IgD-negative memory B cell (primary cell): ENCODE results near the gene IFITM1. TPM values are rescaled to one million over a fixed set of nuclear protein-coding genes. Genes with fewer than 3 reads are reported as not detected.
"Not testable (repeated sequence)": the region's sequence is repeated elsewhere in the genome, so short reads cannot be mapped to it uniquely, and the experiment has no call there.

Source experiments
- H3K27ac Mint-ChIP-seq, 3 donors: one replicate each; pipeline ENCODE4 v1.8.0; 2020 to 2022; ENCODE audit warnings: mild to moderate bottlenecking in 3 of 3, mixed read lengths in 3 of 3, moderate library complexity in 1 of 3
- H3K27me3 Mint-ChIP-seq: one replicate; pipeline ENCODE4 v1.8.0; 2021; ENCODE audit warnings: mixed read lengths
- H3K36me3 Mint-ChIP-seq: one replicate; pipeline ENCODE4 v1.8.0; 2020; ENCODE audit warnings: mild to moderate bottlenecking, mixed read lengths
- H3K4me1 Mint-ChIP-seq, 3 donors: one replicate each; pipeline ENCODE4 v1.8.0; 2020 to 2022; ENCODE audit warnings: mixed read lengths in 3 of 3, mild to moderate bottlenecking in 1 of 3
- H3K4me3 Mint-ChIP-seq, 4 donors: one replicate each; pipeline ENCODE4 v1.8.0; 2020 to 2022; ENCODE audit warnings: mild to moderate bottlenecking in 4 of 4, mixed read lengths in 4 of 4, moderate library complexity in 3 of 4
- H3K9me3 Mint-ChIP-seq, 3 donors: one replicate each; pipeline ENCODE4 v1.8.0; 2020 to 2021; ENCODE audit warnings: mixed read lengths in 3 of 3, mild to moderate bottlenecking in 1 of 3
- polyA plus RNA-seq: library from polyadenylated mRNA; unstranded; fragments of 300-500 nt; fragmentation: Illumina TruSeq; gene quantifications from one replicate; pipeline ENCODE4 v1.2.3, GENCODE V29; 2021

IFITM1 gene
- polyA plus RNA-seq, 1 donor from 2014 or later = 233 TPM

DNA sequence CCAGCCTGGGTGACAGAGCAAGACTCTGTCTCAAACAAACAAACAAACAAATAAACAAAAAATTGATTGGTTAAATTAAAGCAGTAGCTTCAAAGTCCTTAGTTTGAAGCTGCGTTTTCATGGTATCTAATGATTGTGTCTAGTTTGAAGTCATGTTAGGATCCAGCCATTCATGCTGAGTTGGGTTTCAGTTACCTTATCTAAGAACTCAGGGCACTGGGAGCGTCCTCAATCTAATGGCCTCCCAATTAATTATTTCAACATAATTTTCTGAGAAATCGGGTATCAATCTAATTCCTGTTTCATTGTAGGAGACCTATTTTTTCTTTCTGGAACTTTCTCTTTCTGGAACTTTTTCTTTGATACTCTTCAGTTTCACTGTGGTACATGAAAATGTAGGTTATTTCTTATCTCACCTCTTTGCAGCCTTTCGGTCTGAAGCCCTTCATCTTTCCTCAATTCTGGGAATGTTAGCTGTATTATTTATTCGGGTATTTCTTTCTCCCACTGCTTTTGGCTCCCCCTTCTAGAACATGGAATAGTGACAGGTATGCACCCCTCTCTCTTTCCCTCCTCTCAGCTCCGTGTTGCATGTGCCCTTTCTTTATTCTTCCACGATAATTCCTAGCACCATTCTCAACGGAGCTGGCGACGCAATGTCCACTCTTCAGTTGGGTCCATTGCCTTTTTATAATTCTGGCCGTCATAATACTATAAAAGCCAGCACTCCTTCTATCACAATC lies 31.2 kb downstream of the IFITM1 start:
- peaks cover 16 to 22% (median 18%) of the 10 kb centered on the region in 3 donors for H3K4me1 Mint-ChIP-seq
- peak overlapping the region in 1 of 3 donors; percentile 29 for H3K27ac Mint-ChIP-seq

DNA sequence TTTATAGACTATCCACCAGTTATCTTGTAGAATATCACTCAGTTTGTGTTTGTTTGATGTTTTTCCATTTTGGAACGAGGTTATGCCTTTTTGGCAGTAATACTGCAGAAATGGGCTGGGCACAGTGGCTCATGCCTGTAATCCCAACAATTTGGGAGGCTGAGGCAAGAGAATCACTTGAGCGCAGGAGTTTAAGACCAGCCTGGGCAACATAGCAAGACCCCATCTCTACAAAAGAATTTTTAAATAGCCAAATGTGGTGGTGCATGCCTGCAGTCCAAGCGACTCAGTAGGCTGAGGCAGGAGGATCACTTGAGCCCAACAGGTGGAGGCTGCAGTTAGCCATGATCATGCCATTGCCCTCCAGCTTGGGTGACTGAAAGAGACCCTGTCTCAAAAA lies 32.7 kb downstream of the IFITM1 start:
- Mint-ChIP-seq H3K9me3 (peaks cover 0 to 1% (median 0%) of the 10 kb centered on the region in 3 donors), H3K4me1 (peaks cover 14 to 24% (median 20%) of the 10 kb centered on the region in 3 donors), H3K27me3 (no peaks in the 10 kb centered on the region), H3K4me3 (peak overlapping the region in 1 of 4 donors; percentile 10), H3K27ac (no peak overlapping the region), H3K36me3 (no peaks in the 10 kb centered on the region)

More for the DNA sequence above, 31.2 kb downstream of the IFITM1 start:
- Mint-ChIP-seq H3K4me3 (no peak overlapping the region), H3K36me3 (no peaks in the 10 kb centered on the region), H3K9me3 (peaks cover 0 to 2% (median 0%) of the 10 kb centered on the region in 3 donors), H3K27me3 (no peaks in the 10 kb centered on the region)

GRCh38 chr11:349270-349954 lies 35.6 kb downstream of the IFITM1 start:
- not testable (repeated sequence) for H3K27me3 Mint-ChIP-seq, H3K4me3 Mint-ChIP-seq, H3K9me3 Mint-ChIP-seq, H3K36me3 Mint-ChIP-seq
- Mint-ChIP-seq H3K27ac (peak overlapping the region in 1 of 3 donors; percentile 57), H3K4me1 (peaks cover 21 to 32% (median 24%) of the 10 kb centered on the region in 3 donors)

DNA sequence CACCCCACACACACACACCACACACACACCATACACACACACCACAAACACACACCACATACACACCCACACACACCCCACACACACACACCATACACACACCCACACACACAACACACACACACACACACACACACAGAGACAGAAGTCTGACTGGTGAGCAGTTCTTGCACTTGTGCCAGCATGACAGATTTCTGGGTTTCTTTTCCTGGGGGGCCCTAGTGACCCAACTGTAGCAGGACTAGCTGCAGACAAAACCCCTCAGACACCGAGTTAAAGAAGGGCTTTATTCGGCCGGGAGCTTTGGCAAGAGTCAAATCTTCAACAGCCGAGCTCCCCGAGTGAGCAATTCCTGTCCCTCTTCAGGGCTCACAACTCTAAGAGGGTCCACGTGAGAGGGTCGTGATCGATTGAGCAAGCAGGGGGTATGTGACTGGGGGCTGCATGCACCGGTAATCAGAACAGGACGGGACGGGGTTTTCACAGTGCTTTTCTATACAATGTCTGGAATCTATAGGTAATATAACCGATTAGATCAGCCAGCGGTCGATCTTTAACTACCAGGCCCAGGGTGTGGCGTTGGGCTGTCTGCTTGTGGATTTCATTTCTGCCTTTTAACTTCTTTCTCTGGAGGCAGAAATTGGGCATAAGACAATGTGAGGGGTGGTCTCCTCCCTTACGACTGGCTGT lies 36.3 kb downstream of the IFITM1 start:
- not testable (repeated sequence) for H3K4me3 Mint-ChIP-seq, H3K27me3 Mint-ChIP-seq, H3K9me3 Mint-ChIP-seq, H3K36me3 Mint-ChIP-seq
- Mint-ChIP-seq H3K27ac (peak overlapping the region in 2 of 3 donors; percentile 38 to 60), H3K4me1 (peaks cover 24 to 32% (median 27%) of the 10 kb centered on the region in 3 donors)

DNA sequence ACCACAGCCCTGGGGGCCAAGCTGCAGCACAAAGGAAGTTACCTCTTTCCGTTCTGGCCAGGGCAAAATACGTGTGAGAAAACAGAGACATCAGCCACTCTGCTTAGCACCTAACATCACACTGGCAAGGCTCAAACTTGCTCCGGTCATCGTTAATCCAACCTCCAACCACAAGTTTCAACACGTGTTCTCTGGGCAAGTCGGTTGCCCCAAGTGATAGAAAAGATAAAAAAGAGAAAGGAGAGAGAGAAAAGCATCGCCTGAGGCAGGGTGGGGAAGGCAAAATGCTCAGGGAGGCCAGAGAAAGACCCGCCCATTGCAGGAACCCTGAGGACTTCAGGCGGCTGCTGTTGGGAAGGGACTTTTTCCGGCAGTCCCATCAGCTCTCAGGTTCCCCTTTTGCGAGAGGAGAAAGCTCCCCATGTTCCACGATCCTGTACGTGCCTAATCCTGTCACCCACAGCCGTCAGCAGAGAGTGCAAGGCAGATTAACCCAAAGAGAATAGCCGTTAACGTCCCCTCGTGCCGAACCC lies 36.9 kb downstream of the IFITM1 start:
- Mint-ChIP-seq H3K36me3 (no peaks in the 10 kb centered on the region), H3K9me3 (no peaks in the 10 kb centered on the region), H3K27me3 (no peaks in the 10 kb centered on the region), H3K4me3 (peak overlapping the region in 1 of 4 donors; percentile 19), H3K27ac (peak overlapping the region in 2 of 3 donors; percentile 38 to 60), H3K4me1 (peaks cover 24 to 32% (median 30%) of the 10 kb centered on the region in 3 donors)

GRCh38 chr11:351411-351810 lies 37.6 kb downstream of the IFITM1 start:
- no peaks in the 10 kb centered on the region for H3K9me3 Mint-ChIP-seq
- peaks cover 24 to 30% (median 28%) of the 10 kb centered on the region in 3 donors for H3K4me1 Mint-ChIP-seq
- no peak overlapping the region for H3K4me3 Mint-ChIP-seq
- no peaks in the 10 kb centered on the region for H3K36me3 Mint-ChIP-seq
- peak overlapping the region in 2 of 3 donors; percentile 60 to 77 for H3K27ac Mint-ChIP-seq
- H3K27me3 Mint-ChIP-seq = no peaks in the 10 kb centered on the region

- Mint-ChIP-seq H3K4me1 (peaks cover 24 to 30% (median 26%) of the 10 kb centered on the region in 3 donors), H3K9me3 (no peaks in the 10 kb centered on the region), H3K4me3 (peak overlapping the region in 1 of 4 donors; percentile 75), H3K27me3 (no peaks in the 10 kb centered on the region), H3K36me3 (no peaks in the 10 kb centered on the region), H3K27ac (peak overlapping the region in 2 of 3 donors; percentile 69 to 86)
Observed at GRCh38 chr11:352456-353031, 38.7 kb downstream of the IFITM1 start.

DNA sequence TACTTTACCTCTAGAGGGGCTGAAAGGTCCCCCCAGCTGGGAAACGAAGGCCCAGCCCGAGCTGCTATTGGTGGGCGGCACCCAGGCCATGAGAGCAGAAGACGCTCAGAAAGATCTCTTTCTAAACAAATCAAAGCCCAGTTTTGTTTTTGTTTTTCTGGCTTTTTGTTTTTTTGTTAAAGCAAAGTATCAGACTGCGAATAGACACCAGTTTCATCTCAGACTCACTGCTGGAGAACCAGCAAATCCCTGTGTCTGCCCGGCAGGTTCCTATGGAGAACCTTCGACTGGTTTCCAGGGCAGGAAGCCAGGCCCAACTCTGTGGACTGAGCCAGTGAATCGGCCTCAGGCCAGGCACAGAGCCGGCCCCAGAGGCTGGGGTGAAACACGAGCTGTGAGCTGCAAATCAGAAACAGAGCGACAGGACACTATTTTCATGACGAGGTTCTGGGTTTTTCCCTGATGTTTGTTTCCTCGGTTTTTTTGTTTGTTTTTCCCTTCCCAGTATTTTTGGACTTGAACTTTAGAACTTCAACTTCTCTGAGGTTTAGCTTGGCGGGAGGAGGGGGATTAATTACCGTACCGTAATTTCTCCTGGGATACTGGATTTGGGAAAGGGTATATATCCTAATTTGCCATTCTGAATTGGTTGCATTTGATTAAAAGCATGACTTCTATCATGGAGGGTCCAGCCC lies 39.5 kb downstream of the IFITM1 start:
- Mint-ChIP-seq H3K4me1 (peaks cover 24 to 26% (median 26%) of the 10 kb centered on the region in 3 donors), H3K36me3 (no peaks in the 10 kb centered on the region), H3K27me3 (no peaks in the 10 kb centered on the region)

GRCh38 chr11:355581-356458 lies 42.0 kb downstream of the IFITM1 start:
- peak overlapping the region; percentile 86 to 95 (median 92) for H3K27ac Mint-ChIP-seq
- H3K27me3 Mint-ChIP-seq = no peaks in the 10 kb centered on the region
- peaks cover 0 to 3% (median 0%) of the 10 kb centered on the region in 3 donors for H3K9me3 Mint-ChIP-seq
- H3K4me3 Mint-ChIP-seq = peak overlapping the region; percentile 75 to 92 (median 82)
- peaks cover 17 to 22% (median 22%) of the 10 kb centered on the region in 3 donors for H3K4me1 Mint-ChIP-seq
- H3K36me3 Mint-ChIP-seq = no peaks in the 10 kb centered on the region

More for the DNA sequence above, 39.5 kb downstream of the IFITM1 start:
- H3K4me3 Mint-ChIP-seq = peak overlapping the region in 1 of 4 donors; percentile 75
- peak overlapping the region; percentile 72 to 86 (median 86) for H3K27ac Mint-ChIP-seq
- H3K9me3 Mint-ChIP-seq = no peaks in the 10 kb centered on the region

DNA sequence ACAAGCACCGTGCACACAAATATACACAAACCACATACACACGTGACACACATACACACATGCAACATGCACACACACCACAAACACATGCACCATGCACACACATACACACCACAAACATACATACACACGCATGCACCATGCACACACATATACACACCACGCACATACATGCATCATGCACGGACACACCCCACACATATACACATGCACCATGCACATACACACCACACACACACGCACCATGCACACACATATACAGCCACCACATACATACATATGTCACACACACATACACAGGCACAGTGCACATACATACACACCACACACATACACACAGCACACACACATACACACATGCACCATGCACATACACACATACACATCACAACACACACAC lies 42.8 kb downstream of the IFITM1 start:
- Mint-ChIP-seq H3K27me3 (no peaks in the 10 kb centered on the region), H3K4me3 (no peak overlapping the region), H3K4me1 (peaks cover 15 to 18% (median 16%) of the 10 kb centered on the region in 3 donors), H3K9me3 (peaks cover 0 to 3% (median 0%) of the 10 kb centered on the region in 3 donors), H3K27ac (no peak overlapping the region), H3K36me3 (no peaks in the 10 kb centered on the region)

GRCh38 chr11:357582-357981 lies 43.7 kb downstream of the IFITM1 start:
- peaks cover 14 to 18% (median 15%) of the 10 kb centered on the region in 3 donors for H3K4me1 Mint-ChIP-seq
- no peak overlapping the region for H3K27ac Mint-ChIP-seq
- no peak overlapping the region for H3K4me3 Mint-ChIP-seq
- no peaks in the 10 kb centered on the region for H3K27me3 Mint-ChIP-seq
- no peaks in the 10 kb centered on the region for H3K36me3 Mint-ChIP-seq
- peaks cover 0 to 3% (median 0%) of the 10 kb centered on the region in 3 donors for H3K9me3 Mint-ChIP-seq

- Mint-ChIP-seq H3K4me1 (peaks cover 7 to 15% (median 15%) of the 10 kb centered on the region in 3 donors), H3K27ac (no peak overlapping the region), H3K36me3 (no peaks in the 10 kb centered on the region), H3K4me3 (peak overlapping the region in 1 of 4 donors; percentile 78), H3K9me3 (peaks cover 0 to 3% (median 0%) of the 10 kb centered on the region in 3 donors), H3K27me3 (no peaks in the 10 kb centered on the region)
Observed at GRCh38 chr11:358129-358800, 44.4 kb downstream of the IFITM1 start.
